Stimulated activated CD8-positive, alpha-beta memory T cell treated with anti-CD3 and anti-CD28 coated beads, Interleukin-7, amount 100 ng/mL, for 48 hours (primary cell): Measurements from ENCODE around the gene RELB.

Experiments used
- DNase-seq, 2 donors: peaks; one replicate each; pipeline ENCODE4 v3.0.0-alpha.2; 2020; ENCODE audit warnings: low read depth in 1 of 2; ENCODE audit errors: extremely low read depth in 1 of 2

The RELB gene

DNA sequence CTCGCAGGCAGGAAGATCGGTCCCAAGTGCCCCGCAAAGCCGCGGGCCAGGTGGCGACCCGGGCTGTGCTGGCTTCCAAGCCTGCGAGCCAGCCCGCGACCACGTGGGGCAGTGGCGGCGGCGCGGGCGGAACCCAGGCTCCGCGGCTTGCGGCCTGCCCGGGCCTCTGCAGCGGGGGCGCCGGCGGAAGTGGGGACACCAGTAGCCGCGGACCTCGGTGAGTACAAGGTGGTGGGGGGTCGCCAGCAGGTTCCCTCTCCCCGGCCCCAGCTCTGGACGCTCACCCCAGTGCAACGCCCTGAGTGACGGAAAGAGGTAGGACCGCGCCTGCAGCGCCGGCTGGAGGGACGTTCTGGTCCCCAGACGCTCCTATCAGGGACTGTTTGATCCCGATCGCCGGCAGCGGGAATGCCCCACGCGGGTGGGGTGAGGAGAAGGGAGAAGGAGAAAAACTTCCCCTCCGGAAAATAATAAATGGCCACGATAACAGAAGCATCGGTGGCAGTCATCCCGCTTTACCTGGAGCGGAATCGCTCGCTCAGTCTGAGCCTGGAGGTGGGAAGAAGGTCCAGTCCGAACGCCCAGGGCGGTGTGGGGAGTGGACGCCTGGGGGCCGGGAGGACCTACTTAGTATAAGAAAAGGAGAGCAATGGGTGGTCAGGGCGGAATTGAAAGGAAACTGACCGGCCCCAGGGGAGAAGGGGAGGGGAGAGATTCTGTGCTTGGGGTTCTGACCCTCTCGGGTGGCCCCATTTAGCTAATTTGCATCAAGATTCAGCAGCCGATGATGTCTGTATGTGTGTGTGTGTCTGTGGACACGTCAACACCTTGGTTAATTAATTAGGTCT is 78.0 kb downstream of the RELB start, which contains the start of gene GEMIN7:
Gene GEMIN7 (plus strand): TSS at position 198 of the 848 bp plus-strand sequence. CDS start 10,855 bp downstream, outside the sequence.
- DNase-seq = peak; percentile 67 to 71

DNA sequence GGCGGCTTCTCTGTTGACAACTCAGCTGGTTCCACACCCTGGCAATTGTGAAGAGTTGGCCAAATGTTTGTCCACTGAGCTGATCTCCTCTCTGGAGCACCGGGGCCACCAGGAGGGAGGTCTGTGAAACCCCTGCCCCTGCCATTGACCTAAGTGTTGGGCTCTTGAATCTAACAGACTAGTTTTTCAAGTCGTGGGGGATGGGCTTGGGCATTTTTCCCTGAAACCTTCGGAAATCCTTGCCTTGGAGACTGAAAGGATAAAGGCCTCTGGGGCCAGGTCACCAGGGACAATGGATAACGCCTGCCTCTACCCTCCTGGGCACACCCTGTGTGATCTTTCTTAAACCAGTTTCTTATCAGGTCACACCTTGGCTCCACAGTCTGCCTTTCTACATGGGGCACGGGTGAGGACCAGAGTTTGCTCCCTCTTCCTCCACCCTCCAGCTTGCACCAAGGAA is 78.7 kb downstream of the RELB start:
- no peak for DNase-seq

DNA sequence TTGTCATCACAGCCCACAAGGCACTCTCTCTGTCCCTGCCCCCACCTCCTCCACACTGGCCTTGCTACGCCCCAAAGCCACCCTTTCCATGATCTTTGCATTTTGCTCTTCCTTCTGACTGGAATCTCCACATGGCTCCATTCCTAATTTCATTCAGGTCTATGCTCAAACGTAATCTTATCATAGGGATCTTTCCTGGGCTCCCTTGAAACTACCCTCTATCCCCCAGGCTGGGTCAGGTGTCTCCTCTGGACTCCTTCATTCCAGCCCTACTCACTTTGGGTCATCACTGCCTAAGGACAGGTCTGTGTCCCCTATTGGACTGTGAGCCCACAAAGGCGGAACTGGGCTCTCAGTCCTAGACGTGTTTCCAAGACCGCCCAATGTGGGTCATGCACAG is 80.9 kb downstream of the RELB start:
- no peak for DNase-seq

DNA sequence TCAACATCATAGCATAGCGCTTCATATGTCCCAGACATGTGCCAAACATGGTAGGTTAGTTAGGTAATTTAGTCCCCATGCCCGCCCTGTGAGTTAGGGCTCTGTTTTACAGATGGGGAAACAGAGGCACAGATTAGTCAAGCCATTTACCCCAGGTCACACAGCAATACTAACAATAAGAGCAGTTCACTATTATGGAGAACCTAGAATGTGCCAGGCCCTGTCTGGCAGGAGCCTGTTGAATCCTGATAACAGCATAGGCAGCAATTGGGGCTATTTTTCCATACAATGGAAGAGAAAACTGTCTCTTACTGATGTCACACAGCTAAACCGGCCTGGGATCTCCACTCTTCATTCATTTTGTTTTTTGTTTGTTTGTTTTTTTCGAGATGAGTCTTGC is 85.2 kb downstream of the RELB start:
- no peak for DNase-seq

DNA sequence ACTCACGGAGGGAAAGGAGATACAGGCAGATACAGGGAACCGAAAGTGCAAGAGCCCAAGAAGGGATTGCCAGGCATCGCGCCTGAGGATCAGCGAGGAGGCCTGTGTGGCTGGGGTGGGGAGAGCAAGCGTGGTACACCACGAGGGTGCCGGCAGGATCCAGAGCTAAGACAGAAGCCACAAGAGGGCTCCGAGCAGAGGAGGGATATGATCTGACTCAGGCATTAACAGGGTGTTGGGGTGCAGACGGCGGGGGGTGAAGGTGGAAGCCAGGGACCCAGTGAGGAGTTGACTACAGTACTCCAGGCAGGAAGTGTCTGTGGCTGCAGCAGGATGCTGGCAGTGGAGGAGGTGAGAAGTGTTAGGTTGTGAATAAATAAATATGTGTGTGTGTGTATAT is 86.3 kb downstream of the RELB start:
- DNase-seq = no peak
